Ovary (tissue), 9 donors: Measurements from ENCODE around the gene CCDC50. TPM values are rescaled to one million over a fixed set of nuclear protein-coding genes. Genes with fewer than 3 reads are reported as not detected.

Experiments used
- DNase-seq, 5 donors: peaks; one replicate each; pipeline ENCODE4 v3.0.0-alpha.2; 2019 to 2020
- H3K27ac ChIP-seq, 2 donors: fragments of 200-600 bp; one replicate each; pipeline versions ENCODE4 v1.5.1 to v1.8.0; 2019 to 2022
- H3K27me3 ChIP-seq: fragments of 200-600 bp; one replicate; pipeline ENCODE4 v1.8.0; 2022
- H3K36me3 ChIP-seq: fragments of 200-600 bp; sonication (generic); one replicate; pipeline ENCODE4 v1.5.1; 2019
- H3K4me1 ChIP-seq: one replicate; pipeline ENCODE4 v1.8.1; 2013; ENCODE audit warnings: mild to moderate bottlenecking, moderate library complexity; ENCODE audit not compliant: insufficient read depth
- H3K4me3 ChIP-seq: fragments of 200-600 bp; sonication (generic); one replicate; pipeline ENCODE4 v1.5.1; 2017
- H3K9me3 ChIP-seq, 2 donors: fragments of 200-600 bp in 1 of 2; sonication (generic) in 1 of 2; one replicate each; pipeline versions ENCODE4 v1.5.1 to v1.8.1; 2013 to 2019; ENCODE audit warnings: mild to moderate bottlenecking in 1 of 2, moderate library complexity in 1 of 2
- EP300 ChIP-seq: sonication (generic); formaldehyde crosslinking; IDR thresholded peaks from one replicate; pipeline ENCODE4 v1.6.1; 2017; ENCODE audit warnings: antibody characterized with exemption
- POLR2A ChIP-seq: fragments of 450-650 bp; IDR thresholded peaks from one replicate; pipeline ENCODE4 v1.6.1; 2017; ENCODE audit warnings: antibody characterized with exemption, mild to moderate bottlenecking, moderate library complexity
- WGBS, 3 donors: extraction: QIAGEN DNeasy Blood & Tissue Kit in 1 of 3; methylation state at CpG; one replicate each; pipeline versions ENCODE4 v1.1.5 to v1.1.7; 2013 to 2017; 5-methylcytosine and 5-hydroxymethylcytosine counted together
- intact Hi-C, 4 donors: fragments of 100-400 bp; cut with DNase I; formaldehyde crosslinking; loops; one replicate each; pipeline versions ENCODE4 v1.11.0 to v1.15.1; 2022 to 2023
- polyA plus RNA-seq, 2 donors: library from polyadenylated mRNA; stranded (reverse); fragments of 200-250 nt in 1 of 2; fragments of 350-450 nt in 1 of 2; fragmentation: Illumina TruSeq in 1 of 2; extraction: RNeasy Lipid Tissue Mini Kit (QIAGEN cat#74804) in 1 of 2; gene quantifications; one replicate each; pipeline ENCODE4 v1.2.3, GENCODE V29; 2013 to 2014
- total RNA-seq, 7 donors: library from RNA; depleted of rRNA in 2 of 7; stranded (reverse); fragments of >200 nt in 2 of 7; fragmentation: NEBNext Ultra II Directional in 3 of 7; extraction: Animal tissue kit (Norgen Biotek cat#: 25700) in 3 of 7; gene quantifications; one replicate each; pipeline versions ENCODE4 v1.1.0 to v1.2.4, GENCODE V29; 2016 to 2023
- TF ChIP-seq, protein P1 (sequence below), 3 donors: fragments of 450-650 bp in 2 of 3; fragments of 200-600 bp in 1 of 3; IDR thresholded peaks; one replicate each; pipeline versions ENCODE4 v1.5.1 to v1.8.0; 2016 to 2022; ENCODE audit warnings: antibody characterized with exemption in 3 of 3, mild to moderate bottlenecking in 1 of 3
- donor health status: DM: no; HTN: no; CAD: no; lungs with moderate emphysema.
- donor health status: DM: no; HTN: no; CAD: no.
- donor health status: Bipolar disorder and iron deficiency.
- donor health status: DM: yes; HTN: yes; CAD: no.
- donor health status: DM: no; HTN: no; CAD: no.
- donor health status: DM: yes; HTN: yes; CAD: no.

Gene CCDC50
- total and polyA plus RNA-seq, 9 donors = 39.6 to 85.9 (median 75.2) TPM

DNA sequence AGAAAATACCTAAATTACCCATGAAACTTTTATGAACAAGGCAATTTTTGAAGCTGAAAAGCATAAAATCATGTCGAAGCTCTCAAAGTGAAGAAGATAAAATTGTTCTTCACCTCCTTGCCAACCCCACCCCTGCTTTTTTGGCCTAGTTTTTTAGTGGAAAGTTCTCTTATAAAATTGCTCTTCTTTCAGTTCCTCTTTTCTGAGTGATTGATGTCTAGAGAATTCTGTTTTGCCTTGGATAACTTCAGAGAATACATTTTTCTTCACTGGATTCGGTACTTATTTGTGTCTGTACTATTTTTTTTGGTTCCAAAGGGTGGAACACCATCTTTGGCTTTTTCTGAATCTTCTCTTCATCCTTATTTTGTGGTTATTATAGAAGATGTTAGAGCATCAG is 106.8 kb downstream of the CCDC50 start:
- DNase-seq = no peak
- no peak overlapping the region for H3K4me3 ChIP-seq
- H3K9me3 ChIP-seq = no peaks in the 10 kb centered on the region
- WGBS, 3 donors = 64 to 78% (median 68%) methylated on average over 2 of the region's 2 CpGs
- TF ChIP-seq EP300 (no peak), POLR2A (no peak)
- TF ChIP-seq, protein P1, sequence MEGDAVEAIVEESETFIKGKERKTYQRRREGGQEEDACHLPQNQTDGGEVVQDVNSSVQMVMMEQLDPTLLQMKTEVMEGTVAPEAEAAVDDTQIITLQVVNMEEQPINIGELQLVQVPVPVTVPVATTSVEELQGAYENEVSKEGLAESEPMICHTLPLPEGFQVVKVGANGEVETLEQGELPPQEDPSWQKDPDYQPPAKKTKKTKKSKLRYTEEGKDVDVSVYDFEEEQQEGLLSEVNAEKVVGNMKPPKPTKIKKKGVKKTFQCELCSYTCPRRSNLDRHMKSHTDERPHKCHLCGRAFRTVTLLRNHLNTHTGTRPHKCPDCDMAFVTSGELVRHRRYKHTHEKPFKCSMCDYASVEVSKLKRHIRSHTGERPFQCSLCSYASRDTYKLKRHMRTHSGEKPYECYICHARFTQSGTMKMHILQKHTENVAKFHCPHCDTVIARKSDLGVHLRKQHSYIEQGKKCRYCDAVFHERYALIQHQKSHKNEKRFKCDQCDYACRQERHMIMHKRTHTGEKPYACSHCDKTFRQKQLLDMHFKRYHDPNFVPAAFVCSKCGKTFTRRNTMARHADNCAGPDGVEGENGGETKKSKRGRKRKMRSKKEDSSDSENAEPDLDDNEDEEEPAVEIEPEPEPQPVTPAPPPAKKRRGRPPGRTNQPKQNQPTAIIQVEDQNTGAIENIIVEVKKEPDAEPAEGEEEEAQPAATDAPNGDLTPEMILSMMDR (IDR thresholded peaks at IDR 0.05) = no peak
- H3K4me1 ChIP-seq = no peaks in the 10 kb centered on the region
- intact Hi-C loops = no loop called here
- H3K27ac ChIP-seq = no peak overlapping the region
- no peaks in the 10 kb centered on the region for H3K36me3 ChIP-seq
- H3K27me3 ChIP-seq = no peaks in the 10 kb centered on the region

DNA sequence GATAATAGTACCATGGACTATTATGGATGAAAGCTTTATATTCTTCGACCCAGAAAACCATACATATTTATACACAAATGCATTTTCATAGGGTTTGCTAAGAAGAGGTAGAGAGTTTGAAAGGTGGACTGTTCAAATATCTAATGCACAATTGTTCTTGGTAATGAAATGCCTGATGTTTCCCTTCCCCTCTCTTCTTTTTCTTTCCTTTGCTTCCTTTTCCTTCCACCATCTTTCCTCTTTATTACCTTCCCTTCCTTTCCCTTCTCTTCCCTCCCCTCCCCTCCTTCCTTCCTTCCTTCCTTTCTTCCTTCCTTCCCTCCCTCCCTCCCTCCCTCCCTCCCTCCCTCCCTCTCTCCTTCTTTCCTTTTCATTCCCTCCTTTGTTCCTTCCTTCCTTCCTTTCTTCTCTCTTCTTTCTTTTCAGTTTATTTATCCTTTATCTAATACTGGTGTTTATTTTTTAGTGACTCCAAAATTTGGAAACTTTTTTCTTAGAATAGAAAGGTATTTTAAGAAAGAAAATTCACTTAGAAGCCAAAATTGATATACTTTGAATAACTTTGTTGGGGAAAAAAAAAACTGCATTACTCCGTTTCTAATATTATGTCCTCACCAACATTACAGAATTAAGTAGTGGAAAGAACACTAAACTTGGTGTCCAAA is 109.1 kb downstream of the CCDC50 start:
- 54 to 79% (median 62%) methylated on average over 2 of the region's 2 CpGs for WGBS, 3 donors
- no peak for DNase-seq
- no peaks in the 10 kb centered on the region for H3K4me1 ChIP-seq
- H3K4me3 ChIP-seq = no peak overlapping the region
- intact Hi-C loops = no loop called here
- no peaks in the 10 kb centered on the region for H3K36me3 ChIP-seq
- no peaks in the 10 kb centered on the region for H3K9me3 ChIP-seq
- TF ChIP-seq POLR2A (no peak), EP300 (no peak)
- TF ChIP-seq, protein P1 (IDR thresholded peaks at IDR 0.05) = no peak
- no peak overlapping the region for H3K27ac ChIP-seq
- H3K27me3 ChIP-seq = no peaks in the 10 kb centered on the region

DNA sequence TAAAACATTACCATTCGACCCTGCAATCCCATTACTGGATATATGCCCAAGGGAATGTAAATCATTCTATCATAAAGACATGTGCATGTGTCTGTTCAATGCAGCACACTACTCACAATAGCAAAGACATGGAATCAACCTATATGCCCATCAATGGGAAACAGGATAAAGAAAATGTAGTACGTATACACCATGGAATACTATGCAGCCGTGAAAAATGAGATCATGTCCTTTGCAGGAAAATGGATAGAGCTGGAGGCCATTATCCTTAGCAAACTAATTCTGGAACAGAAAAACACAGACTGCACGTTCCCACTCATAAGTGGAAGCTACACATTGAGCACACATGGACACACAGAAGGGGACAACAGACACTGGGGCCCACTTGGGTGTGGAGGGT is 111.3 kb downstream of the CCDC50 start:
- H3K27ac ChIP-seq = no peak overlapping the region
- WGBS, 3 donors = 83 to 92% (median 89%) methylated on average over 4 of the region's 4 CpGs
- no peaks in the 10 kb centered on the region for H3K27me3 ChIP-seq
- H3K4me3 ChIP-seq = no peak overlapping the region
- H3K9me3 ChIP-seq = no peaks in the 10 kb centered on the region
- H3K4me1 ChIP-seq = no peaks in the 10 kb centered on the region
- intact Hi-C loops = no loop called here
- H3K36me3 ChIP-seq = no peaks in the 10 kb centered on the region
- TF ChIP-seq POLR2A = no peak
- no peak for TF ChIP-seq EP300
- TF ChIP-seq, protein P1 (IDR thresholded peaks at IDR 0.05) = no peak
- DNase-seq = no peak

DNA sequence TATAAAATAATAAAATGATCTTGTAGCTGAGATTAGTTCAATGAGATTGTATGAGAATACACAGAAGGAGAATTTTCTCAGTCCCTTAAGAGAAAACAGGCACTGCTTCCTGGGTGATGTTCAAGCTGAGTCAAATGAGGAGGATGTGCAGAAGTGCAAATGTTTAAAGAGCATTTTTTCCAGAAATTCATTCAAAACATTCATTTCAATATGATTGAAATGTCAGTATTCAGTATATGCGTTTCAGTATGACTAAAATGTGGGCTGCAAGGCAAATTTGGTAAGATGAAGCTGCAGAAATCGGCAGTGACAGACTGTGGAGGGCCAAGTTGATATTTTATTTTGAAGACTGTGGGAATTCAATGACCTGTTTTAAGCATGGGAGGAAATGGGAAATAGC is 112.5 kb downstream of the CCDC50 start:
- H3K27ac ChIP-seq = no peak overlapping the region
- no peaks in the 10 kb centered on the region for H3K4me1 ChIP-seq
- H3K36me3 ChIP-seq = no peaks in the 10 kb centered on the region
- TF ChIP-seq EP300 (no peak), POLR2A (no peak)
- TF ChIP-seq, protein P1 (IDR thresholded peaks at IDR 0.05) = no peak
- no peak overlapping the region for H3K4me3 ChIP-seq
- H3K27me3 ChIP-seq = no peaks in the 10 kb centered on the region
- 39 to 77% (median 61%) methylated on average over 2 of the region's 2 CpGs for WGBS, 3 donors
- intact Hi-C loops = no loop called here
- no peak for DNase-seq
- no peaks in the 10 kb centered on the region for H3K9me3 ChIP-seq
